Eye (tissue), 1 donor: ENCODE results near the gene C1GALT1.
"Not testable (repeated sequence)": the region's sequence is repeated elsewhere in the genome, so short reads cannot be mapped to it uniquely, and the experiment has no call there.

Experiments
- DNase-seq: peaks from one replicate; pipeline ENCODE4 v3.0.0-alpha.2; 2015

C1GALT1 gene

DNA sequence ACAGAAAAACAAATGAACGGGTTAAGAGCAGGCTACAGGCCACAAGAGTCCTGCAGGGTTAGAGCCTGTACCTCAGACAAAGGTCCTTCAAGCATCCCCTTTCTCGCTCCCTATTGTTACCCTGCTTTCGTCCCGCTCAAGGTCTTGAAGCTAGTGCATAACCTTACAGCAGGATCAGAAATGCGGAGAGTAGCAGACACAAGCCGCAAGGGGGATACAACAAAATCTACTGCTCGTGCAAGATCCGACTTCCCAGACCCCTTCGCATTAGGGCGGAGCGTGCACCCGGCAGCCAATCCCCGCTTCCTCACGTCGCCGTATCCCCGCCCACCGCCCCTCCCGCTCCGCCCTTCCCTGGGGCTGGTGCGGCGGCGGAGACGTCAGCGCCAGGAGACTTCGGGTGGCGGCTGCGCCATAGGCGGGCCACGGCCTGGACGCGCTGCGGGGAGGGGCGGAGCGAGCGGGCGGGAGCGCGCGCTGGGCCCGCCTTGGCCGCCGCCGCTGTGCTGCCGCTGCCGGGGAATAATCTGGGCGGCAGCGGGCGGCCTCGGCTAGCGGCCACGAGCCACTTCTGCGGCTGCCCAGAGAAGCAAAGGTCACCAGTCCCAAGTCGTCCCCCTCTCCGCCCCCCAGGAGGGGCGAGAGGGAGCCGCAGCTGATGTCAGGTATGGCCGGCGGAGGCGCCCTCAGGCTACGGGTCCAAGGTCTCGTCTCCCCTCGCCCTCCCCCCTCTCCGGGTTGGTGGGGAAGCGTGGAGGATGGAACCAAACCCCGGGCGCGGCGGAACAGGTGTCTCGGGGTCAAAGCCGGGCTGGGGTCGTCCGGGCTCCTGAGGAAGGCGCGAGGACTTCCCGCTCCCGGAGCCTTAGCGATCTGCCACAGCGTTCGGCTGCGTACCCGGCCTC lies at the start of gene C1GALT1:
Gene C1GALT1, plus strand, starts transcription at position 389 of the 905 bp plus-strand sequence. CDS start 51,776 bp downstream, outside the sequence.
- DNase-seq = peak; percentile 98

- no peak for DNase-seq
Measured at GRCh38 chr7:7134046-7134445, 48.3 kb upstream of the C1GALT1 start.

- DNase-seq = no peak
Measured at GRCh38 chr7:7135074-7135473, 47.3 kb upstream of the C1GALT1 start.

DNA sequence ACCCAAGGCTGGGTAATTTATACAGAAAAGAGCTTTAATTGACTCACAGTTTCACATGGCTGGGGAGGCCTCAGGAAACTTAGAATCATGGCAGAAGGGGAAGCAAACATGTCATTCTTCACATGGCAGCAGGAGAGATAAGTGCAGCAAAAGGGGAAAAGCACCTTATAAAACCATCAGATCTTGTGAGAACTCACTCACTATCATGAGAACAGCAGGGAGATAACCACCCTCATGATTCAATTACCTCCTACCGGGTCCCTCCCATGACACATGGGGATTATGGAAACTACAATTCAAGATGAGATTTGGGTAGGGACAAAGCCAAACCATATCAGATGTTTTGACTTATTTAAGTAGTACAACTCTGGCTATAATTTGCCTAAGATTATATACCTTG lies 46.4 kb upstream of the C1GALT1 start:
- DNase-seq = not testable (repeated sequence)

DNA sequence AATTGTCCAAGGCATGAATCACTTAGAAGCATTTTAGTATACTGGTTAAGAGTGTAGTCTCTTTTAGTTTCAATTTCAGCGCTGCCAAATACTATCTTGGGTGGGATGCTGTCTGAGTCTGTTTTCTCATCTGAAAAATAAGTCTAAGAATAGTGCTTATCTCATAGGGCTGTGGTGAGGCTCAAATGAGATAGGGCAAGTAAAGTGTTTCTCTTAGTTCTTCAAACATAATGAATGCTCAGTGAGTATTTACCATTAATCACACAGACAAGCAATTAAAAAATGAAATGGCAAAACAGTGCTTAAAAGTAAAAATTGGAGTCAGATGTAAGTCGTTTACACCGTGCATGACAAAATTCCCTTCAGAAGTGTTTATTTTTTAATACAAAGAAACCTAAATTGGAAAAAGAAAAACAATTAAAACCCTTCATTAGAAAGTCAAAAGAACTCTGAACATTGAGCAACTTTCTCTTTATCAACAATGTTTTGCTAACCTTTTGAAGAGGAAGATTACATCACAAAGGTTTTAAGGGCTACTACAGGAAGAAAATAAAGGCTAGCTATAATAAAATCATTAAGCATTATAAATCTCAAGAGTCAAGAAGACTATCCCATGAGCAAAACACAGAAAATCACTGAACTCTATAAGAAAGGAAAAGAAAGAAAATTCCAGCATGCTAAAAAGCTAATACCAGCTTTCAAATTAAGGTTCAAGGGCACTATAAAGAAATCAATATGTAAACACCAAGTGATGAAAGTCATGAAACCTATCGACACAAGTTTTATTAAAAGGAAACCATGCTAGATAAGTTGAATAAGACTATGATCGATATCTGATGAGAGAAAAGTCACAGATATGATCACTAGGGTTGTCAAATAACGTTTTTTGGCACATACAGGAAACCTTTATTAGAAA lies 45.6 kb upstream of the C1GALT1 start:
- no peak for DNase-seq

- no peak for DNase-seq
Measured at GRCh38 chr7:7138897-7139296, 43.4 kb upstream of the C1GALT1 start.

DNA sequence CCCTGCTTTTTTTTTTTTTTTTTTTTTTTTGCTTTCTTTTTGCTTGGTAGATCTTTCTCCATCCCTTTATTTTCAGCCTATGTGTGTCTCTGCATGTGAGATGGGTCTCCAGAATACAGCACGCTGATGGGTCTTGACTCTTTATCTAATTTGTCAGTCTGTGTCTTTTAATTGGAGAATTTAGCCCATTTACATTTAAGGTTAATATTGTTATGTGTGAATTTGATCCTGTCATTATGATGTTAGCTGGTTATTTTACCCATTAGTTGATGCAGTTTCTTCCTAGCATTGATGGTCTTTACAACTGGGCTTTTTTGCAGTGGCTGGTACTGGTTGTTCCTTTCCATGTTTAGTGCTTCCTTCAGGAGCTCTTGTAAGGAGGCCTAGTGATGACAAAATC lies 38.9 kb upstream of the C1GALT1 start:
- DNase-seq = not testable (repeated sequence)

GRCh38 chr7:7145151-7145550 lies 37.2 kb upstream of the C1GALT1 start:
- DNase-seq = not testable (repeated sequence)

- no peak for DNase-seq
Measured at GRCh38 chr7:7146837-7147236, 35.5 kb upstream of the C1GALT1 start.

DNA sequence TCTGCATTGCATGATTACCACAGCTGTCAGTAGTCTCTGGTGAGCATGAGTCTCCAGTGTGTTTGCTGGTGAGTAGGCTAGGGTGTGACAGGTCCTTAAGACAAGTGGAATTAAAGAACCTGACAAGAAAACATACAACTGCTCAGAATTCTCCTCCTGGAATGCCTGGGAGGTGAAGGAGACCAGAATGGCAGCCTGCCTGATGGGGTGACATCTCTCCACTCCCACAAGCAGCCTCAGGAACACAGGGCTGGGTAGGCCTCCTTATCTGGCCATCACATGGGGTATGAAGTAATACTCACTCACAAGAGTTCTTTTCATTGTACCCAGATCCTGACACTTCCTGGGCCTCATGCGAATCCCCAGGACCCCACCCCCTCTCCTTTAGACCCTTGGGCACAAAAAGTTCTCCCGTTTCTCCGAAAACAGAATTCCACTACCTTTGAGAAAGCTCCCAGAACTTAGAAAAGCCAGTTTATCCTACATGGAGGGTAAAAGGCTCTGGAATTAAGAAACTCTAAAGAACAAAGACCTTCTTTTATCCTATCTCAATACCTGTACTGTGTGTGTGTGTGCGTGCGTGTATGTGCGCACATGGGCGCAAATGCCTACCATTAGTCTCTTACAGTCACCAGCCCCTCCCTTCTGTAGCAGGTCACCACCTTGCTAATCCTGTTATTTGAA lies 33.4 kb upstream of the C1GALT1 start:
- no peak for DNase-seq

- no peak for DNase-seq
Measured at GRCh38 chr7:7151285-7151684, 31.1 kb upstream of the C1GALT1 start.

GRCh38 chr7:7151865-7152264 lies 30.5 kb upstream of the C1GALT1 start:
- no peak for DNase-seq

DNA sequence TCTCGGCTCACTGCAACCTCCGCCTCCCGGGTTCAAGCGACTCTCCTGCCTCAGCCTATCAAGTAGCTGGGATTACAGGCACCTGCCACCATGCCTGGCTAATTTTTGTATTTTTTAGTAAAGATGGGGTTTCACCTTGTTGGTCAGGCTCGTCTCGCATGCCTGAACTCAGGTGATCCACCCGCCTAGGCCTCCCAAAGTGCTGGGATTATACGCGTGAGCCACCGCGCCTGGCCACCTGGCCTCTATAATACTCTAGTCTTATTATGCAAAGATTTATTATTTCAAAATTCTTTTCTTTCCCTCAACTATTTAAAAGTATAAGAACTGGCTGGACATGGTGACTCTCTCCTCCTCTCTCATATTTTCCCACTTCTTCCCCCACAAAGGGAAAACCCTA lies 30.0 kb upstream of the C1GALT1 start:
- no peak for DNase-seq

GRCh38 chr7:7154355-7154754 lies 28.0 kb upstream of the C1GALT1 start:
- not testable (repeated sequence) for DNase-seq

DNA sequence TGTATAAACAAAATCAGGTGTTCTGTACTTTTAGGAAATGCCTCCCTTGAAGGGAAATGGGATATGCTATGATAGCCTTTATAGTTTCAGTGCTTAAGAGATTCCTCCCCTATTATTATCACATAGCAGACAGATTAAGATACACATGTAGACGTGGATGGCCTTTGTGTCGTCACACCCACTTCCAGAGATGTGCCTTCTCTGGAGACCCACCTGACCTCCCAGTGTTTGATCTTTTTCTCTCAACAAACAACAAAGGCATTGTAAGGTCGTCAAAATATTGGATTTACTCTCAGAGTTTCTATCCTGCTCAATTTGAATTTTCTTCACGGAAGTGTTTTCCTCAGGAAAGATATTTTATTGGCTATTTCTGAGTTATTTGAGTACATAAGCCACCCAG lies 25.7 kb upstream of the C1GALT1 start:
- no peak for DNase-seq

GRCh38 chr7:7157177-7157886 lies 25.0 kb upstream of the C1GALT1 start:
- DNase-seq = no peak

DNA sequence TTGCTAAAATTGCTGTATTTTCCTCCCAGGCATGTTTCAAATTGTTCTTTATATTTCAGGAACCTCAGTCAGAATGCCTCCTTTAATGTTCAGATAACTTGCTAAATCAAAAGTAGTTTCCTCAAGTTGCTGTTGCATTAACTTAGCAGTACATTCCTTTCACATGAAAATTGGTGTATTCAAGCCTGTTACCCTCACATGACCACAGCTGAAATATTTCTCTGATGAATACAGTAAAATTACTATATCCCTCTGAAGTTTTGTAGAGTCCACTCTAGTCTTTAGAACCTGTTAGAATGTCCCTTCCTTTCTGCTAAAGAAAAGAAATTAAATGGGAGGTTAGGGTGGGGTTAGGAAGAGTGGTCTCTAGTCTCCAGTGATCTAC lies 24.5 kb upstream of the C1GALT1 start:
- DNase-seq = no peak

DNA sequence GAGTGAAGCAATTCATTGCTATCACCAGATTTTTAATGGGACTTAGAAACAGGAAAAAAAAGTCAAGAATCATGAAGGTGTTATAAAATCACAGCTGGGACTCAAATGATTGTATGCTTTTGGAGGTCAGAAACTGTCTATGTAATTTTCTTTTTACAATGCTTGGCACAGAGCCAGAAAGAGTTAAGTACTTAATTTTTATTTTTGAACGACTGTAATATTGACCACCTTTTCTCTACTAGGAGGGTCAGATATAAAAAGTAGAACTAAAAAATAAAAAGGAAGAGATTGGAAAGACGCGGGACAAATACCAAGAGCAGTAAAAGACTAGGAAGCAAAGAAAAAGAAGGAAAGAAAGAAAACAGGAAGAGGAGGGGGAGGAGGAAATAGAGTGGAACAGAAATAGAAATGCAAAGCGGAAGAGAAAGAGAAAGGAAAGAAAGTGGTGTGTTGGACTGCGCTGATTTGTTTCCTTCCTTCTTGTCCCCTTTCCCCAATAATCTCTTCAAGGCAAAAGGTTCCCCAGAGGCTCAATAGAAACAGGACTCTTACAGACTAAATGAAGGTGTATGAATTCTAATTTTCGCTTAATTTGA lies 23.2 kb upstream of the C1GALT1 start:
- no peak for DNase-seq

DNA sequence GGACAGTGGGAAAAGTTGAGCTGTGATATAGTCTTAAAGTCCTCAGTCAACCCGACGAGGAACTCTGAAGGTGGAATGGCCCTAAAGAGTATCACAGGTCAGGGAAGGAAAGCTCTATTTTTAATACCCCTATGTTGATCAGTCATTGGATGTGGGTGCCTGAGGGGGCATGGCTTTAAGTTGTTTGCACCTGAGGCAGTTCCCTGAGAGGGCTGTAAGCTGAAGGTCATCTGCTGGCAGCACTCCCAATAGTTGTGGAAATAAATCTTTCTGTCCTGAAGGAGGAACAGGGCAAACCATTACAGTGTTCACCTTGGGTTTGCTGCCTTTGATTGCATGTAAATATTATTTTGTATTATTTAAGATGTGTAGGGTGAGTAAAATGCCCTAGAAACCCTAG lies 17.8 kb upstream of the C1GALT1 start:
- DNase-seq = no peak

DNA sequence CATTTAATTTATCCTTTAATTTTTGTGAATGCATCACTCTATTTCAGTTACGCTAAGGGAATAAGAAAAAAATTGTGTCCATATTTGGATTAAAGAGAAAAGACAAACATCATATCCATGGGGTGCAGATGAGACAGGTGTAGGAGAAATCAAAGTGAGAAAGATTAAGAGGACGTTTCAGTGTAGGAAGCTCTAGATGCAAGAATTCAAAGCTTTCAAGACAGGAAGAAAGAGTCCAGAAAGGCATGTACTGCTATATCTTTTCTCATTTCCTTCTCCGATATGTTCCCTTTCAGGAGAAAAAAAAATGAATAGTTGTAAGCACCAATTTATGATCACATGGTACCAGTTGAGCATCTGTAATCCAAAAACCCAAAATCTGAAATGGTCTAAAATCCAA lies 17.0 kb upstream of the C1GALT1 start:
- DNase-seq = no peak

- DNase-seq = no peak
Measured at GRCh38 chr7:7166318-7166717, 16.0 kb upstream of the C1GALT1 start.

DNA sequence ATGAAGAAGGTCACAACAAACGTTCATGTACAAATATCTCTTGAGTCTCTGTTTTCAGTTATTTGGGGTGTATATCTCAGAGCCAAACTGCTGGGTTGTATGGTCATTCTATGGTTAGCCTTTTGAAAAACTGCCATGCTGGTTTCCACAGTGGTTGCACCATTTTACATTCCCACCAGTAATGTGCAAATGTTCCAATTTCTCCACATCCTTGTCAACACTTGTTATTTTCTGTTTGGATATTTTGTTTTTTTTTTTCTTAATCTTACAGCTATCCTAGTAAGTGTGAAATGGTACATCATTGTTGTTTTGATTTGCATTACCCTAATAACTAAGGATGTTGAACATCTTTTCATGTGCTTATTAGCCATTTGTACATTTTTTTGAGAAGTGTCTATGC lies 13.0 kb upstream of the C1GALT1 start:
- no peak for DNase-seq
